GM10266 (cell line): ENCODE results near the gene PLCB4.

Experiments used
- DNase-seq: peaks from one replicate; pipeline ENCODE4 v3.0.0; 2012; ENCODE audit errors: extremely low spot score
- TF ChIP-seq, protein P1 (sequence below): IDR thresholded peaks from 2 replicates; pipeline ENCODE4 v1.5.1; 2012; ENCODE audit warnings: mild to moderate bottlenecking, low read depth; ENCODE audit not compliant: control insufficient read depth, insufficient read depth; ENCODE audit errors: missing control alignments

The PLCB4 gene

DNA sequence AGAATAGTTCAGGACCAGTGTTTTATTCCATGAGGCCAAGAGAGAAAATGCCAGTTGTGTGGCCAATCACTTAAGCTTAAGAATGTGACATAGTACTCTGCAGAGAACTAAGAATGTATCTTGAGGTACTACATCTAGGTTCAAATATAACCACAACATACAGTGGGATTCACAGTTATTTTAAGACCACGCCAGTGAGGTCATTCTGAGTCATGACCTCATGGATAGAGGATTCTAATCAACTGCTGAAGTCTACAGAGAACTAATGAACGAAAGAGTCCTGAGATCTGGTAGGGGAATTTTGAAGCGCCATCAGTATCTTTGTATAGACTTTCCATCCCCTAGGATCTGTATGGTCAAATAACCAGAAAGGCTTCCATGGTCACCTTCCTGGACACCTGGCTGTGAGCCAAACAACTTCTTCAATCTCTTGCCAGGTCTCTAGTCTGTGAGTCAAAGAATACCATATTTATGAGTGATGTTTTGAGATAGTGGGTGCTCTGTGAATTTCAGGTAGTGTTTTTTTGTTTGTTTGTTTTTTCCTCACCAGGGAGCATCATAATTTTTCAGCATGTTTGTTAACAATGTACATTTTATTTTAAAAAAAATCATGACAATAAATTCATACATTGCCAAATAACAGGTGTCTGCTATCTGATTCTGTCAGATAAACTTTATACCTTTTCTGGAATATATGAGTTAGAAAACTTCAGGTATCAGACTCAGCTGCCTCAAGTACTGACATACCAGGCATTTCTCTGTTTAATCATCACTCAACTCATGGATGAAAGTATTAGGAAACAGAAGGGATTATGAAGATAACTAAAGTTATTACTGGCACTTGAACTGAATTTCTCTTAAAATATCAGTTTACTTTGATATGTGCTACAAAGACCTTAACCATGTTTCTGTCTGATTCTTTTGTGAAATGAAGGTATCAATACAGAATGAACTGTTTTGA, 217.9 kb downstream of the PLCB4 start:
- DNase-seq: no peak
- TF ChIP-seq, protein P1, sequence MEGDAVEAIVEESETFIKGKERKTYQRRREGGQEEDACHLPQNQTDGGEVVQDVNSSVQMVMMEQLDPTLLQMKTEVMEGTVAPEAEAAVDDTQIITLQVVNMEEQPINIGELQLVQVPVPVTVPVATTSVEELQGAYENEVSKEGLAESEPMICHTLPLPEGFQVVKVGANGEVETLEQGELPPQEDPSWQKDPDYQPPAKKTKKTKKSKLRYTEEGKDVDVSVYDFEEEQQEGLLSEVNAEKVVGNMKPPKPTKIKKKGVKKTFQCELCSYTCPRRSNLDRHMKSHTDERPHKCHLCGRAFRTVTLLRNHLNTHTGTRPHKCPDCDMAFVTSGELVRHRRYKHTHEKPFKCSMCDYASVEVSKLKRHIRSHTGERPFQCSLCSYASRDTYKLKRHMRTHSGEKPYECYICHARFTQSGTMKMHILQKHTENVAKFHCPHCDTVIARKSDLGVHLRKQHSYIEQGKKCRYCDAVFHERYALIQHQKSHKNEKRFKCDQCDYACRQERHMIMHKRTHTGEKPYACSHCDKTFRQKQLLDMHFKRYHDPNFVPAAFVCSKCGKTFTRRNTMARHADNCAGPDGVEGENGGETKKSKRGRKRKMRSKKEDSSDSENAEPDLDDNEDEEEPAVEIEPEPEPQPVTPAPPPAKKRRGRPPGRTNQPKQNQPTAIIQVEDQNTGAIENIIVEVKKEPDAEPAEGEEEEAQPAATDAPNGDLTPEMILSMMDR: no peak

DNA sequence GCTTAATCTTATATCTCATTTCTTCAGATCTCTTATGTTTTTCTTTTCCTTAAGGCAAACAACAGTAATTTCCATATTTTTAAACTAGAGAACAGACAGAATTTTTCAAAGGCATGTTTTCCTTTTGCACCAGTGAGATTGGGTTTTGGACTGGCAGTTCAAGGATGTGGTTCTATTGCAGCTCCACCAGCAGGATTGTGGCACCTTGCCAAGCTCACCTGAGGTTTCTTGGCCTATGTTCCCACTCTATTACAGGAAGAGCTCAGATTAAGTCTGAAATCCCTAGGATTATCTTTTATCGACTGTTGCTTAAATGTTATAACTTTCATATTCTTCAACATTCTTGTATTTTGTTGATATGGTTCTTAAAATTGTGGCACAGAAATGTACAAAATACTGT, 218.9 kb downstream of the PLCB4 start:
- TF ChIP-seq, protein P1: no peak
- no peak for DNase-seq

DNA sequence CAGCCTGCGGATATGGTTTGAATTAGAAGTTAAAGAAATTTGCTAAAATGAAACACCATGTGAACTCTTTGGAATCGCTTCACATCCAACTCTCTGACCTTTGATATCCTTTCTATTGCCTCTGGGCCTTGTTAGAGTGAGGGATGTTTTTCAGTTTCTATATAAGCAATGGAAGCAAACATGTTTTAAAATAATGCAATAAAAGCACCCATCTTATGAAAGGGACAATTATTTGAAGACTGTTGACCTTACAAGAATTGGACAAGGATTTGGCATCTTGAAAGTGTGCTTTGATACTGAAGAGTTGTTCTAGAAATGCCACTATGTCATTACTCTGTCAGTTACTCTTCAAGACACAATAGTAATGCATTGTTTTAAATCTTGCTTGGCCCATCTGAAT, 221.4 kb downstream of the PLCB4 start:
- TF ChIP-seq, protein P1: no peak
- DNase-seq: no peak

DNA sequence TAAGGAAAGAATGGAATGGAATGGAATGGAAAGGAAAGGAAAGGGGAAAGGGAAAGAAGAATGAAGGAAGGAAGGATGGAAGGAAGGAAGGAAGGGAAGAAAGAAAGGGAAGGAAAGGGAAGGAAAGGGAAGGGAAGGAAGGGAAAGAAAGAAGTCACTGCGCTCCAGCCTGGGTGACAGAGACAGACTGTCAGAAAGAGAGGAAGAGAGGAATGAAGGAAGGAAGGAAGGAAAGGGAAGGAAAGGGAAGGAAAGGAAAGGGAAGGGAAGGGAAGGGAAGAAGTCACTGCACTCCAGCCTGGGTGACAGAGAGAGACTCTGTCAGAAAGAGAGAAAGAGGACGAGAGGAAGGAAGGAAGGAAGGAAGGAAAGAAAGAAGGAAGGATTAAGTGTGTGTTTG, 224.3 kb downstream of the PLCB4 start:
- TF ChIP-seq, protein P1: no peak

DNA sequence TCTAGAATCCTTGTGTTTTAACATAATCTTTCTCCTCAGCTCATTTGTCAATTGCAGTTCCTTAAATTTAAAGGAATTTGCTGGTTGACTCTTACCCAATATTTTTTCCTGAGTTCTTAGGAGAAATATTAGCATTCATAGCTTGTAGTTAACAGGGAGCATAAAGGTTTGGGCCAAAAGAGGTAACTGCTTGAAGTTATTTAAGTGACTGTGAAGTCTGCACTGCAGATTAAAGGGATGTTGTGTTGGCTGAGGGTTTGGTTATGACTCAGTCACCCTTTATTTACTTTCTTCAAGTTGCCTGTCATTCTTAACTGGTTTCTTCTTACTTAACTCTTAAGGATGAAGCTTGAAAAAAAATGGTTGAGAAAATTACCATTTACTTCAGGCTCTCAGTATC, 225.2 kb downstream of the PLCB4 start:
- TF ChIP-seq, protein P1: no peak

More for the DNA sequence above, 224.3 kb downstream of the PLCB4 start:
- DNase-seq: no peak

DNA sequence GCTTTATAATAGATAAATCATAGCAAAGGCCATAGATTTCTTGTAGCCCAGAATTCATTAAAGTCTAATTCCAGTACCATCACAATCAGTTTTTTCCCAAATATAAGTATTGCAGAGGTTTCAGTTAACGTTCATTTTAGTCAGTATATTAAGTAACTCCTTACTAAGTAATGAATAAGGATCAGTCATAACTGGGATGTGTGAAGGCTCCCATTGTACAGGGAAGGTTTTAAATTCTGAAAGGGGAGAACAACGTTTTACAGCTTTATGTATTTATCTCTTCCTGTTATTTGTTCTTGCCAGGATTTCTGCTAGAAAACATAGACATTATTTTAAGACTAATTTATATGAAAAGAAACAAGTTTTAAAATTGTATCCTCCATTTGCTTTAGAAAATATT, 230.0 kb downstream of the PLCB4 start:
- TF ChIP-seq, protein P1: no peak
- no peak for DNase-seq

More for the DNA sequence above, 225.2 kb downstream of the PLCB4 start:
- DNase-seq: no peak

DNA sequence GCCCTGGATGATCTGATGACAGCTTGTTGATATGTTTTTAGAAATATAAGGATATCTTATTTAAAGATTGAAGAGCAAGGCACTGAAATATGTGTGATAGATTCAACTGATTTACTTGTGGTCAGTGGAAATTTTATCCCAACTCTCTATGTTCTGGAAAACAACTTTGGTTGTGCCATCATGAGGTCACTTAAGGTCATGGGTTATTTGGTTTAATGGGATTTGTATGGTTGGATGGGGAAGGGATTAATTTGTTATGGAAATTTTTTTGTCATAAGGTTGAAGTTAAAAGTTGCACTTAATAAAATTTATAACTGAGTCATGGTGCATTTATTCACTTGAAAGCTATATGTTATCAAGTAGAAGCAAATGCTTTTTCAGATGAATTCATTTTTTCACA, 231.2 kb downstream of the PLCB4 start:
- no peak for DNase-seq
- TF ChIP-seq, protein P1: no peak
